GM12878 (cell line): Measurements from ENCODE around the gene TRPM3.

Source experiments
- CHD1 ChIP-seq: IDR thresholded peaks from 2 replicates; pipeline ENCODE4 v1.6.1; 2012; ENCODE audit warnings: low read depth, low read length, improper control_type of control experiment
- ELK1 ChIP-seq: IDR thresholded peaks from 2 replicates; pipeline ENCODE4 v1.6.1; 2012; ENCODE audit warnings: low read depth, low read length, improper control_type of control experiment
- EZH2 ChIP-seq: IDR thresholded peaks from 2 replicates; pipeline ENCODE4 v1.6.1; 2012; ENCODE audit warnings: low read depth, mild to moderate bottlenecking, control low read depth, inconsistent platforms, low read length, borderline replicate concordance; ENCODE audit not compliant: control insufficient read depth
- POLR2A ChIP-seq: IDR thresholded peaks from 2 replicates; pipeline ENCODE4 v1.6.1; 2011; ENCODE audit warnings: low read depth, mild to moderate bottlenecking, low read length
- RELA ChIP-seq: fragments of 450-650 bp; IDR thresholded peaks from 2 replicates; pipeline ENCODE4 v1.8.0; 2014; ENCODE audit warnings: borderline replicate concordance; ENCODE audit not compliant: partially characterized antibody

DNA sequence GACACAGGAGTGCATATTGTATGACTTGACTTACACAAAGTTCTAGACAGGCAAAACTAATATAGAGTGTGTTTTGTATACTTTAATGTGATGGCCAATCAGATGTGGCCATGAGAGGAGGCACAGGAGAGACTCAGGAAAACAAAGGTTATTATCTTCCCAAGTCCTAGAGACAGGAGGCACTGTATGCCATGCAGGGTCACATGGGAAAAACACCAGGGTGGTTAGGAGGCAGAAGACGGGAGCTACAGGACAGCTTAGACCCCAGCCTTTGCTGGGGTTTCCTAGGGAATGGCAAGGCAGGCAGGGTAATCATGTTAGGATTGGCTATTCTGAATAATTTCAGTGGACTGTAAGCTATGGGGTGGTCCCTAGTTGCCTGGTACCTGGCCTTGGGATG lies 16.2 kb downstream of the TRPM3 start:
- TF ChIP-seq RELA: no peak
- no peak for TF ChIP-seq POLR2A
- TF ChIP-seq CHD1: no peak
- no peak for TF ChIP-seq ELK1
- no peak for TF ChIP-seq EZH2
